Measurements from ENCODE around the gene PDZD2.
"Not testable (repeated sequence)": the region's sequence is repeated elsewhere in the genome, so short reads cannot be mapped to it uniquely, and the experiment has no call there.

PDZD2 gene

GRCh38 chr5:32027717-32028458 is 389.0 kb downstream of the PDZD2 start:
- no peak for DNase-seq (ENCODE audit: extremely low read depth in 1 of 2, low read depth in 1 of 2)

GRCh38 chr5:32029261-32029660 is 390.3 kb downstream of the PDZD2 start:
- DNase-seq (ENCODE audit: extremely low read depth in 1 of 2, low read depth in 1 of 2): no peak

DNA sequence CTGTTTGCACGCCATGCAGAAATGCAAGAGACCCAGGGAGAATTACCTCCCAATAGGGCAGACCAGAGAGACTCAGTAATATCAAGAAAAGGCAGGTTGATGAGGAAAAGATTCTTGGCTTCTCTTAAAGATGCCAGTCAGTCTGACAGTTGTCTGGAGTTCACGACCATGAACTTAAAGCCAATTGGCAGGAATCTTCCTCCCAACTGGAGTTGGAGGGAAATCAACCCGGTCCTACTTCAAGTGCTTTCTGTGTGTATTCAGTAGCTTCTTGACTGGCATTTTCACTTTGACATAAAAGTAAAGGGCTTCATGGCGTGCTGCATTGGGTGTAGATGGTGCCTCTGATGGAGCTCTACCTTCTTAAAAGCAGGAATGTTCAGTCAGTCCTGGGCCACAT is 390.9 kb downstream of the PDZD2 start:
- no peak for DNase-seq (ENCODE audit: extremely low read depth in 1 of 2, low read depth in 1 of 2)

DNA sequence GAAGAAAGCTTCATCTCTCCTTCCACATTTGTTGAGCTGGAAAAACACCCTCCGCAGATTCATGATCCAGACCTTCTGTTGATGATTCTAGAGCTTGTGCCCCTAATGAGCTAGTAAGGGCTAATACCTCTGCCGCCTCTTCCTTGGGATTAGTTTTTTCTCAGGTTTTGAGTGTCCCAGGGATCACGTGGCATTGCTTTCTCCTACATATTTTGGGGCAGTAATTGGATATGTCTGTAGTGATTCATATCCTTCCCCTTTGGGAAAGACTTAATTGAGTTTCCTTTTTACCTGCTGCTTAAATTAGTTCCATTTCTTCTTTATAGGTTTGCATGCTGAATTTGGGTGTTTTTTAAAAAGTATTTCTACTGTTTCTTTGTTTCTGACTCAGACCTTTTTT is 391.3 kb downstream of the PDZD2 start:
- DNase-seq (ENCODE audit: extremely low read depth in 1 of 2, low read depth in 1 of 2): no peak

DNA sequence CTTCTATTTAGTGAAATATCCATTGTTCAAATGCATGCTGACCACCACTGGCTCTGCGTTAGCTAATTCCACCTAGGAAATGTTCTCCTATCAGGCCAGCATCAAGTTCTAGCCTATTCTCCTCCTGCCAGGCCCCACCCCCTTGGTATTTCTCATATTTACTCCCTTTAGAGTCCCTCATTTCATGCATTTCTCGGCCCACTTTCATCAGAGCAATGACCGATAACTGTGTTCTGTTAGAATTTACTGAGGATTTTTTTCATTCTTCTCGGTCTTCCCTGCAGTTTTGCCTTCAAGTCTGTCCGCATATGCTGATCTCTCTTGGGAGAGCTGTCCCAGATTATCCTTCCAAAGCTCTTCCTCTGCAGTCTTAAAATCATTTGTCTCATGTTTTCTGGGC is 391.8 kb downstream of the PDZD2 start:
- DNase-seq (ENCODE audit: extremely low read depth in 1 of 2, low read depth in 1 of 2): no peak

DNA sequence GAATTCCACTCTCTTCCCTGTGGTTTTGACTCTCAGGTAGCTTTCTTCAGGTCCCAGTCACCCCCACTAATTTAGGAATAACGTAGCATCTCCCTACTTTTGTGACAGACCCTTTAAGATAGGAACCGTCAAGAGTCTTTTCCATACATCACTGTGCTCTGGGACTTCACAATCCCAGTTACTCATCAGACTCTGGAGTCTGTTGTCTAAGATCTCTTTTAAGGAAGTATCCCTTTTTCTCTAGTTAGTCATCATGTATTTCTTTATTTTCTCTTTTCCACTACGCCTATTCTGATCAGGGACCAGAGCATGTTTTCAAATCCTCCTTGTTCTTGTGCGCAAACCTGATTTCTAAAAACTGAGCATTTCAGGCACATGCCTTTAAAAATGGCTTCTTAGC is 392.2 kb downstream of the PDZD2 start:
- no peak for DNase-seq (ENCODE audit: extremely low read depth in 1 of 2, low read depth in 1 of 2)

DNA sequence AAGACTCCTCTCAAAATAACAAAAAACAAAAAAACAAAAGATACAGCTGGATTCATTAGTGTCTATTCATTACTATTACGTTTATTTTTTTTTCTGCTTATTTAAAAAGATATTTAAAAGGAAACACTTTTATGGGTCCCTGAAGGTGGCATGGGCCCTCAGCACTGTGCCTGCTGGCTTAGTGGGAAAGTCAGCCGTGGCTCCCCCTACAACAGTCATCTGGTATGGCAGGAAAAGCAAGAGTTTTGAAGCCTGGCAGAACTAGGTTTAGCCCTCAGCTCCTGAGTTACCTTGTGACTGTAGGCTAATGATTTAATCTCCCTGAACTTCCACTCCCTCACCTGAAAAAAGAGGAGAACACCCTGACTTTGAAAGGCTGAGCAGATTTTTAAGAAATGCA is 399.6 kb downstream of the PDZD2 start:
- DNase-seq (ENCODE audit: extremely low read depth in 1 of 2, low read depth in 1 of 2): no peak

- DNase-seq (ENCODE audit: extremely low read depth in 1 of 2, low read depth in 1 of 2): not testable (repeated sequence)
These were observed 400.2 kb downstream of the PDZD2 start for GRCh38 chr5:32039133-32039532.

DNA sequence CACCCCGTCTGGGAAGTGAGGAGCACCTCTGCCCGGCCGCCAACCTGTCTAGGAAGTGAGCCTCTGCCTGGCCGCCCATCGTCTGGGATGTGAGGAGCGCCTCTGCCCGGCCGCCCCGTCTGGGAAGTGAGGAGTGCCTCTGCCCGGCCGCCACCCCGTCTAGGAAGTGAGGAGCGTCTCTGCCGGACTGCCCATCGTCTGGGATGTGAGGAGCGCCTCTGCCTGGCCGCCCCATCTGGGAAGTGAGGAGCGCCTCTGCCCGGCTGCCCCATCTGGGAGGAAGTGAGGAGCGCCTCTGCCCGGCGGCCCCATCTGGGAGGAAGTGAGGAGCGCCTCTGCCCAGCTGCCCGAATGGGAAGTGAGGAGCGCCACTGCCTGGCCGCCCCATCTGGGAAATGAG is 400.7 kb downstream of the PDZD2 start:
- DNase-seq (ENCODE audit: extremely low read depth in 1 of 2, low read depth in 1 of 2): not testable (repeated sequence)

DNA sequence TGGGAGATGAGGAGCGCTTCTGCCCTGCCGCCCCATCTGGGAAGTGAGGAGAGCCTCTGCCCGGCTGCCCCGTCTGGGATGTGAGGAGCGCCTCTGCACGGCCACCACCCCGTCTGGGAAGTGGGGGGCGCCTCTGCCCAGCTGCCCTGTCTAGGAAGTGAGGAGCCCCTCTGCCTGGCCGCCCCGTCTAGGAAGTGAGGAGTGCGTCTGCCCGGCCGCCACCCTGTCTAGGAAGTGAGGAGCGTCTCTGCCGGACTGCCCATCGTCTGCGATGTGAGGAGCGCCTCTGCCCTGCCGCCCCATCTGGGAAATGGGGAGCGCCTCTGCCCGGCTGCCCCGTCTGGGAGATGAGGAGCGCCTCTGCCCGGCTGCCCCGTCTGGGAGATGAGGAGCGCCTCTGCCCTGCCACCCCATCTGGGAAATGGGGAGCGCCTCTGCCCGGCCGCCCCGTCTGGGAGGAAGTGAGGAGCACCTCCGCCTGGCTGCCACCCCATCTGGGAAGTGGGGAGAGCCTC is 401.3 kb downstream of the PDZD2 start:
- DNase-seq (ENCODE audit: extremely low read depth in 1 of 2, low read depth in 1 of 2): not testable (repeated sequence)

DNA sequence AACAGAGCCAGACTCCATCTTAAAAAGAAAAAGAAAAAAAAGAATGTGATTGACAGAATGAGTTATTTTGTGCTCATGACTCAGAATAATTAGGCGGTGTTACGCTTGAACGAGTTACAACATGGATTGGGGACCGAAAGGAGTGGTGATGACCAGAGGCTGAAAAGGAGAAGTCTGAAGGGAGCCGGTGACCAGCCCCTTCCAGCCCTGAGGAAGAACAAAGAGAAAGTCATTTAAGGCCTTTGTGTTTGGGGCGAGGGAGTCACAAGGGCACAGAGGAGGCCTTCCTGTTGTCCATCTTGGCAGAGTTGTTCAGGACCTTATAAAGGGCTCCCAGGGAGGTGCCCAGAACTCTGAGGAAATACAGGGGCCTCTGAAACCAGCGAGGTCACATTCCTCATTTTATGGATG is 403.6 kb downstream of the PDZD2 start:
- DNase-seq (ENCODE audit: extremely low read depth in 1 of 2, low read depth in 1 of 2): no peak

GRCh38 chr5:32043105-32043504 is 404.2 kb downstream of the PDZD2 start:
- DNase-seq (ENCODE audit: extremely low read depth in 1 of 2, low read depth in 1 of 2): no peak

DNA sequence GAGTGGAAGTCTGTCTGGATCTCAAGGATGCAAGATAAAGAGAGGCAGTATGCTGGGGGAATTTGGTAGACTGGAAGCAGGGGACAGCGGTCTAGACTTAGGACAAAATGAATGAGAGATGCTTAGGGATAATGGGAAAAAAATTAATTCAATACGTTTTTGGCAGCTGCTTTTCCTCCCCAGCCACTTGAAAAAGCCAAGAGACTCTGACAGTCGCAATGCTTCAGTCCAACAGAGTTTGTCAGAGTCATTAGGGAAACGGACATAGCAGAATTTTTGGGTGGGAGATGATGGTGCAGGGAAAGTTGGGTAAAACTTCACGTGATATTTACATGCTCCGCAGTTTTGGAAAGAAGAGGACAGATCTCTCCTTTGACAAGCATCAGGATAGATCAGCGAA is 405.5 kb downstream of the PDZD2 start:
- DNase-seq (ENCODE audit: extremely low read depth in 1 of 2, low read depth in 1 of 2): no peak

DNA sequence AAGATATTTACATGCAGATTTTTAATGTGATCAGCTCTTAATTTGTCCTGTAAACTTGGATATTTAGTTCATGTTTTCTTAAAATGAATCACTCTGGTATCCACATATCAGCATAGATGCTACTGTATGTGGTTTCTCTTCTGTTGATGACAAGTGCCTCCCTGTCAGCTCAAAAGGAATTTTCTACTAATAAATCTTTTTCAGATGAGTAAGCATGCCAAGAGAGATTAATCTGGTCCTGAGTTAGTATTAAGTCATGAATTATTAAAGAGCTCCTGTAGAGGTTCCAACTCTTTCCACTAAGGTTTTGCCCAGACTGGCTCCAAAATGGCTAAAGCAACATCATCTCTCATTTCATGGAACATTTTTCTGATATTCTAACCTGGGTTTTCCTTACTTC is 406.0 kb downstream of the PDZD2 start:
- DNase-seq (ENCODE audit: extremely low read depth in 1 of 2, low read depth in 1 of 2): no peak

DNA sequence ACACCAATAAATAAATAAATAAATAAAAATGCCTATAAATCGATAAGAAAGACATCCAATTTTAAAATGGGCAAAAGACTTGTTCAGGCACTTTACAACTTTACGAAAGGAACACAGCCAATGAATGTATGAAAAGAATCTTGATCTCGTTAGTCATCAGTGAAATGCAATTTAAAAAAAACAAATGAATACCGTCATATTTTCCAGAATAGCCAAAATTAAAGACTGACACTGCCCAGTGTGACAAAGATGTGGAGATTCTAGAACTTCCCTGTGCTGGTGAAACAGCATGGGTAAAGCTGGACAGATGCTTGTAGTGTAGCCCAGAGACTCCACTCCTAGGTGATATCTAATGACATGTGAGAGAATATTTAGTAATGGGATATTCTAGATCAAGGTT is 408.1 kb downstream of the PDZD2 start:
- DNase-seq (ENCODE audit: extremely low read depth in 1 of 2, low read depth in 1 of 2): no peak

GRCh38 chr5:32051796-32052195 is 412.9 kb downstream of the PDZD2 start:
- DNase-seq (ENCODE audit: extremely low read depth in 1 of 2, low read depth in 1 of 2): no peak

GRCh38 chr5:32055891-32056866 is 417.2 kb downstream of the PDZD2 start:
- DNase-seq (ENCODE audit: extremely low read depth in 1 of 2, low read depth in 1 of 2): no peak

DNA sequence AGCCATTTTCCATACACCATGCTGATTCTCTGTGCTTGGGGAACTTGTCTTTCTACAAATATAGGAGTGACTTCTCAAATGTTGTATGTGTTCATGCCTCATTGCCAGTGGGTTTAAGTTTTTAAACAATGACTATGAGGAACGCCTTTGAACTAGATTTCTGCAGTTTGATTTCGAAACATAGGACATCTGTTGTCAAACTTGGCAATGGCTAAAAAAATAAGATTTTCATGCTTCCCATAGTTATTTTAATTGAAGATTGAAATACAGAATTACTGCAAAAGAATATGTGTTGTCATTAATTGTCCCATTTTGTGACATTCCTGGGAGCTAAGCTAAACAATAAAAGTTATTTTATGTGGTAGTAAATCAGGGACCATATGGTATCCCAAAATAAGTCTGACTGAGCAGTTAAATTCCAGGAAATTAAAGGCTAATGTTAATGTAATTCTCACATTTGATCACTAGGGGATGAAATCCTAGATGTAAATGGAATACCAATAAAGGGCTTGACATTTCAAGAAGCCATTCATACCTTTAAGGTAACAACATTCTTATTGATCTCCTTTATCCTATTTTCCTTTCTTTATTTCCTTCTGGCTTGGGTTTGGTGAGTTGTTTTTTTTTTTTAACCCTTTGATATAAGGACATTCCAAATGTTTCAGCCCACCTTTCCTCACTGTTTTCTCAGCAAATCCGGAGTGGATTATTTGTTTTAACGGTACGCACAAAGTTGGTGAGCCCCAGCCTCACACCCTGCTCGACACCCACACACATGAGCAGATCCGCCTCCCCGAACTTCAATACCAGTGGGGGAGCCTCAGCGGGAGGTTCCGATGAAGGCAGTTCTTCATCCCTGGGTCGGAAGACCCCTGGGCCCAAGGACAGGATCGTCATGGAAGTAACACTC is 418.5 kb downstream of the PDZD2 start:
- DNase-seq (ENCODE audit: extremely low read depth in 1 of 2, low read depth in 1 of 2): no peak

DNA sequence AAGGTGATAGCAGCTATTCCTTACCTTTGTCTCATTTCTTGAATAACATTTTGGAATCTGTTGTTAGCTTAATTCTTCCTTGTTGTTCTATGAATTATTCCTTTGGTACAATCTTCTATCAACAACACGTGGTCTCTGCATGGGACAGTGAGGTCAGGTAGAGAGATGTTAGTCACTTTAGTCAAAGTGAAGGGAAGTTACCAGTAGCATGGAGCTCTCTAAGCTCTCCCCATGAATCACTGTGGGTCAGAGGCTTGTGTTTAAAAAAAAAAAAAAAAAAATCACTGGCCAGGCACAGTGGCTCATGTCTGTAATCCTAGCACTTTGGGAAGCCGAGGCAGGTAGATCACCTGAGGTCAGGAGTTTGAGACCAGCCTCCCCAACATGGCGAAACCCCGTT is 419.2 kb downstream of the PDZD2 start:
- no peak for DNase-seq (ENCODE audit: extremely low read depth in 1 of 2, low read depth in 1 of 2)

GRCh38 chr5:32058997-32059396 is 420.1 kb downstream of the PDZD2 start:
- no peak for DNase-seq (ENCODE audit: extremely low read depth in 1 of 2, low read depth in 1 of 2)

Data from stimulated activated CD8-positive, alpha-beta memory T cell treated with anti-CD3 and anti-CD28 coated beads, Interleukin-7, amount 100 ng/mL, for 48 hours (primary cell).